Measurements from ENCODE around the gene B4GALT2. TPM values are rescaled to one million over a fixed set of nuclear protein-coding genes. Genes with fewer than 3 reads are reported as not detected.

B4GALT2 gene
- total RNA-seq, 1 donor: 99.5 TPM

- Histone ChIP-seq H4K20me1 (ENCODE audit: insufficient read depth, low read length) (no peaks in the 10 kb centered on the region), H3K27me3 (ENCODE audit: insufficient read depth, low read length) (no peaks in the 10 kb centered on the region), H3K4me1 (ENCODE audit: insufficient read depth, low read length) (peaks cover 43% of the 10 kb centered on the region), H3K4me3 (ENCODE audit: insufficient read depth, low read length) (no peak overlapping the region), H3K79me2 (ENCODE audit: insufficient read depth, low read length) (no peaks in the 10 kb centered on the region), H3K36me3 (ENCODE audit: insufficient read depth, low read length) (no peaks in the 10 kb centered on the region), H3K27ac (ENCODE audit: low read depth, low read length) (no peak overlapping the region), H3K9me3 (ENCODE audit: low read depth, low read length) (no peaks in the 10 kb centered on the region), H2AFZ (ENCODE audit: low read length) (peak overlapping the region; percentile 66), H3K4me2 (ENCODE audit: insufficient read depth, low read length) (no peak overlapping the region)
- DNase-seq (ENCODE audit: insufficient read length, low spot score, missing footprints): peak; percentile 54
- TF ChIP-seq CTCF (IDR thresholded peaks at IDR 0.05; ENCODE audit: extremely low read depth, low read depth, low read length): peak; percentile 17
These were observed 56.9 kb downstream of the B4GALT2 start for GRCh38 chr1:44035726-44036408.

- Histone ChIP-seq H3K4me1 (ENCODE audit: insufficient read depth, low read length) (peaks cover 46% of the 10 kb centered on the region), H3K79me2 (ENCODE audit: insufficient read depth, low read length) (no peaks in the 10 kb centered on the region), H3K9me3 (ENCODE audit: low read depth, low read length) (no peaks in the 10 kb centered on the region), H3K4me3 (ENCODE audit: insufficient read depth, low read length) (no peak overlapping the region), H4K20me1 (ENCODE audit: insufficient read depth, low read length) (no peaks in the 10 kb centered on the region), H3K4me2 (ENCODE audit: insufficient read depth, low read length) (no peak overlapping the region), H3K36me3 (ENCODE audit: insufficient read depth, low read length) (no peaks in the 10 kb centered on the region), H3K27me3 (ENCODE audit: insufficient read depth, low read length) (no peaks in the 10 kb centered on the region), H2AFZ (ENCODE audit: low read length) (peak overlapping the region; percentile 66), H3K27ac (ENCODE audit: low read depth, low read length) (peak overlapping the region; percentile 28)
- peak; percentile 85 for DNase-seq (ENCODE audit: insufficient read length, low spot score, missing footprints)
- peak; percentile 83 for TF ChIP-seq CTCF (IDR thresholded peaks at IDR 0.05; ENCODE audit: extremely low read depth, low read depth, low read length)
These were observed 57.6 kb downstream of the B4GALT2 start for GRCh38 chr1:44036409-44037139.

- no peak overlapping the region for H3K4me3 ChIP-seq (ENCODE audit: insufficient read depth, low read length)
- H2AFZ ChIP-seq (ENCODE audit: low read length): no peak overlapping the region
- H3K36me3 ChIP-seq (ENCODE audit: insufficient read depth, low read length): no peaks in the 10 kb centered on the region
- no peak for DNase-seq (ENCODE audit: insufficient read length, low spot score, missing footprints)
- no peaks in the 10 kb centered on the region for H3K9me3 ChIP-seq (ENCODE audit: low read depth, low read length)
- TF ChIP-seq CTCF (IDR thresholded peaks at IDR 0.05; ENCODE audit: extremely low read depth, low read depth, low read length): no peak
- H3K27me3 ChIP-seq (ENCODE audit: insufficient read depth, low read length): no peaks in the 10 kb centered on the region
- no peak overlapping the region for H3K4me2 ChIP-seq (ENCODE audit: insufficient read depth, low read length)
- H3K27ac ChIP-seq (ENCODE audit: low read depth, low read length): no peak overlapping the region
- H4K20me1 ChIP-seq (ENCODE audit: insufficient read depth, low read length): no peaks in the 10 kb centered on the region
- peaks cover 46% of the 10 kb centered on the region for H3K4me1 ChIP-seq (ENCODE audit: insufficient read depth, low read length)
- H3K79me2 ChIP-seq (ENCODE audit: insufficient read depth, low read length): no peaks in the 10 kb centered on the region
These were observed 58.1 kb downstream of the B4GALT2 start for GRCh38 chr1:44037154-44037553.
